ENCODE results near the gene SLC16A3. TPM values are rescaled to one million over a fixed set of nuclear protein-coding genes. Genes with fewer than 3 reads are reported as not detected.

SLC16A3 gene
- total and polyA plus RNA-seq, 2 experiments from 2014 or later: 3.5 to 10.6 TPM

- ATAC-seq: no peak
These were observed 54.4 kb downstream of the SLC16A3 start for GRCh38 chr17:82283208-82283749.

More at GRCh38 chr17:82283208-82283749, 54.4 kb downstream of the SLC16A3 start:
- TF ChIP-seq JUNB (IDR thresholded peaks at IDR 0.05; ENCODE audit: unreplicated experiment): no peak
- no peak for TF ChIP-seq EZH2 (IDR thresholded peaks at IDR 0.05; ENCODE audit: low read depth, unreplicated experiment)
- no peak for TF ChIP-seq REST (IDR thresholded peaks at IDR 0.05; ENCODE audit: unreplicated experiment)
- no peak for TF ChIP-seq ETS1 (IDR thresholded peaks at IDR 0.05)
- TF ChIP-seq ZNF114 (CRISPR knock-in tag; IDR thresholded peaks at IDR 0.05): no peak
- no peak for TF ChIP-seq NANOG (IDR thresholded peaks at IDR 0.05; ENCODE audit: borderline replicate concordance)
- TF ChIP-seq CREB1 (CRISPR knock-in tag; IDR thresholded peaks at IDR 0.05; ENCODE audit: low read depth): no peak
- no peak for TF ChIP-seq STAT1 (IDR thresholded peaks at IDR 0.05; ENCODE audit: unreplicated experiment)
- no peak for TF ChIP-seq POLR2AphosphoS5 (IDR thresholded peaks at IDR 0.05; ENCODE audit: low read depth)
- no peak for TF ChIP-seq EZH2phosphoT487 (IDR thresholded peaks at IDR 0.05; ENCODE audit: unreplicated experiment)
- no peak for TF ChIP-seq CTCF (conservative IDR thresholded peaks at IDR 0.05; ENCODE audit: low read depth in 2 of 2)
- TF ChIP-seq ZNF331 (CRISPR knock-in tag; IDR thresholded peaks at IDR 0.05; ENCODE audit: low read depth): no peak
- TF ChIP-seq ZNF462 (CRISPR knock-in tag; IDR thresholded peaks at IDR 0.05): no peak
- Mint-ChIP-seq H3K27me3 (ENCODE audit: insufficient read depth, low read depth, poor library complexity) (peaks cover 13% of the 10 kb centered on the region), H3K9me3 (no peaks in the 10 kb centered on the region; the same call in 2 of the 3 replicates), H3K4me1 (peaks cover 15% of the 10 kb centered on the region), H3K27ac (no peak overlapping the region), H3K36me3 (ENCODE audit: low read depth) (no peaks in the 10 kb centered on the region; the same call in 2 of the 3 replicates), H3K4me3 (no peak overlapping the region)
- Histone ChIP-seq H3K36me3 (ENCODE audit: insufficient read depth) (no peaks in the 10 kb centered on the region), H3K4me2 (no peak overlapping the region), H4K20me1 (replicated peaks; ENCODE audit: insufficient read depth) (0 out of 2 replicates have a peak, but pooled peaks cover 5% of the 10 kb centered on the region), H3K9me2 (ENCODE audit: insufficient read depth) (no peaks in the 10 kb centered on the region), H3K27me3 (ENCODE audit: insufficient read depth) (no peaks in the 10 kb centered on the region), H3K27ac (ENCODE audit: low read depth) (no peak overlapping the region), H3K4me1 (ENCODE audit: insufficient read depth) (peaks cover 2% of the 10 kb centered on the region; the same call in 1 of the 2 replicates), H2AFZ (no peak overlapping the region), H3F3A (replicated peaks; ENCODE audit: low read depth) (0 out of 2 replicates have a peak, but pooled peaks cover 3% of the 10 kb centered on the region), H3K79me2 (replicated peaks; ENCODE audit: insufficient read depth) (no peaks in the 10 kb centered on the region), H3K4me3 (no peak overlapping the region)
- no peak for DNase-seq (ENCODE audit: low spot score)

All from GM23338 (cell line).